Measurements from ENCODE around the gene CRLF3.

GRCh38 chr17:30808785-30809286, 15.7 kb downstream of the CRLF3 start:
- TF ChIP-seq FOXK2 (IDR thresholded peaks at IDR 0.05) (no peak), CTBP1 (IDR thresholded peaks at IDR 0.05; ENCODE audit: borderline replicate concordance) (no peak), SP1 (IDR thresholded peaks at IDR 0.05) (no peak), ARNT (IDR thresholded peaks at IDR 0.05) (no peak), FOXA1 (IDR thresholded peaks at IDR 0.05) (no peak), FOXM1 (IDR thresholded peaks at IDR 0.05; ENCODE audit: borderline replicate concordance) (no peak), NFRKB (IDR thresholded peaks at IDR 0.05) (no peak), SUZ12 (IDR thresholded peaks at IDR 0.05) (no peak), PKNOX1 (IDR thresholded peaks at IDR 0.05) (no peak), ZNF384 (IDR thresholded peaks at IDR 0.05) (no peak)
